Measurements from ENCODE around the gene OCIAD2.
A peak's percentile ranks its signal among the peaks of the same experiment; 100 is the strongest.
"Not testable (repeated sequence)": the region's sequence is repeated elsewhere in the genome, so short reads cannot be mapped to it uniquely, and the experiment has no call there.

The OCIAD2 gene, protein sequence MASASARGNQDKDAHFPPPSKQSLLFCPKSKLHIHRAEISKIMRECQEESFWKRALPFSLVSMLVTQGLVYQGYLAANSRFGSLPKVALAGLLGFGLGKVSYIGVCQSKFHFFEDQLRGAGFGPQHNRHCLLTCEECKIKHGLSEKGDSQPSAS

DNA sequence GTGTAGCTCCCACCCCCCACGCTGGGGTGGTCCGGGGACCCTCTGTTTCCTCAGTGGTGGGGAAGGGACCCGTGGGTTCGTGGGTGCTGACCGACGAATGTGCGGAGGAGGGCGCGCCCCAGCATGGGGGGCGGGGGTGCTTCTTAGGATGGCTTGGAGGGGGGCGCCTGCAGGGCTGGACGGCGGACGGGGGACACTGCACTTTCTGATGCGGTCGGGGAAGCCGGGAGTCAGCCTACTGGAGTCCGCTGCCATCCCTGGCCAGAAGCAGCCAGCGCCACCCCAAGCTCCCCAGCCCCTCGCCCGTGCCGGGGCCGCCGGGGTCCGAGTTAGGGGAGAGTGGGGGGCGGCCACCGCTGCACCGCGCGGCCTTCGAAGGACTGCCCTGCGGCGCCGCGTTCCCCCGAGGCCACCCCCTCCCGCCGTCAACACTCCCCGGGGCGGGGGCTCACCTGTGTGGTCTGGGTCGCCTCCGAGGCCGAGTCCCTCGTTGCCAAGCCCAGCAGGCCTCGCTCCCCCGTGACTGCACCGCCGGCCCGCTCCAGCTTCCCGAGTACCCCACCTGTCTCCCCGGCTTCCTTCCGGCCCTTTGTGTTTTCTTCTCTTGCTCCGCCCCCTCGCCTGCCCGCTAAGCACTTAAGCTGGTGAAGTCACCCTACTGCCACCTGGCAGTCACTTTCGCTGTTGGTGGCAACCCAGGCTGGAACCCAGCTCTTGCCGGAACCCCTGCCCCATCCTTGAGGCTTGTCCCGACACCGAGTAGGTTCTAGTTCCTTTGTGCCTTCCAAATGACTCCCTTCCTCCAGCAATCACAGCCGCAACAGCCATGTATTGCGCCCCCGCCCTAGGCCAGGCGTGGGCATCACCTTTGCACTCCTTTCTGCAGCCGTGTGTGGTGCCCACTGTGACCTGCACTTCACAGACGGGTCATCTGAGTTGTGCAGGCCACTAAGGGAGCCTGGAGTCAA lies at the start of gene OCIAD2:
Gene OCIAD2, minus strand, starts transcription at position 569 of the 968 bp plus-strand sequence. CDS start 2,225 bp downstream, outside the sequence.
- DNase-seq = peak; percentile 86

DNA sequence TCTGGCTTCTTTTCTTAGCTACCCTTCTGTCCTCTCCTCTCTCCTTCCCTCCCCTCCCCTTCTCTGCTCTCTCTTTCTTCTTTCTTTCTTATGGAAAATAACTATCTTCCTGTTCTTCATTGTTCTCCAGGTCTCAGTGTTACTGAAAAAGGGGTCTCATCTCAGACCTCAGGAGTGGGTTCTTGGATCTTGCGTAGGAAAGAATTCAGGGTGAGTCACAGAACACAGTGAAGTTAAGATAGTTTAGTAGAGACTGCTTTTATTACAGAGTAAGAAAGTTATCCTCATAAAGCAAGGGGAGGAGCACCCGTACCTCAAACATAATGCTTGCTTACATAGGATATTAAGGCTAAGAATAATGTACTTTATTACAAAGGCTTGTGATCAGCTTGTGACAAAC lies 47.7 kb upstream of the OCIAD2 start:
- DNase-seq = no peak

DNA sequence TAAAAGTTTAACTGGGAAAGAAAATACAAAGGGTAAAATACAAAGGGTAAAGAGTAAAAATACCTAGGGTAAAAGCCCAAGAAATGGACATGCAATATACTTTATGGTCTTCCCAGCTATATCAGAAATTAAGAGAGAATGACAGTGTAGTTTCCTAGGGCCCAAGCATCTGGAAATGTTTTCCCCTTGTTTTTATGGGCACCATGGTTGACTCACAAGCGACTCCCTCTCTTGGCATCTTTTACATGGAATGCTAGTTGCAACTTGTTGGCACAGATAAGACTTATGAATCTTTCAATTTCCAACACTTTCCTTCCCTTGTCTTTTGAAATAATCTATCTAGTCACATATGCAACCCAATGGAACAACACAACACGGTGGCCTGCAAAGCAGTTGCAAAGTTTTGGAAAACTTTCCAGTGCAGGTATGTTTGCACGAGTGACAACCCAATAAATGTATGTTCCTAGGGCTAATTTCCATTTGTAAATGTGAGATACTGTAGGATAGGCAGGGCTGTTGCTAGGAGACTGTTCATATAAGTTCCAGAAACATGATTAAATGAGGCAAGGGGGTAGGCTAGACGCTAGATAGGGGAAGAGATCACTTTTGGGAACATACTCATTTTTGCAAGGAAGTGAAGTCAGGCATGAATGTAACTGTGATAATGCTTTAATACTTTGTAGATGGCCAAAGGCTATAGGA lies 43.1 kb upstream of the OCIAD2 start:
- DNase-seq = no peak

DNA sequence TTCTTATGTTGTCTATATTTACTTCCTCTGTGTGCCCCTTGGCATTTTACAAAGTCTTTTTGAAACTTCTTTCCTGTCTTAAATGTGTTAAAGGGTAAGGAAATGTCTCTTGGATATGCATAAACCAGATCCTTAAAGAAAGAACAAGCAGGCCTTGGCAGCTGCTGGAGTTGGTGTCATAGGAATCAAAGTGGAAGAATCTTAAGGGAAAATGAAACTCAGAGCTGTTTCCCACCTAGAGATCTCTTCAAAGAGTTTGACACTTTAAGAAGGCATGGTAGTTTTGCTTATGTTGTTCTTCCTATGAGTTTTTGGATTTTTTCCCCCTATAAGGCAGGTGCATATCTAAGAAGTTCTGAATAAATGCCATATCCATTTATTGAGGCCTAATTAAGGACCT lies 42.5 kb upstream of the OCIAD2 start:
- no peak for DNase-seq

DNA sequence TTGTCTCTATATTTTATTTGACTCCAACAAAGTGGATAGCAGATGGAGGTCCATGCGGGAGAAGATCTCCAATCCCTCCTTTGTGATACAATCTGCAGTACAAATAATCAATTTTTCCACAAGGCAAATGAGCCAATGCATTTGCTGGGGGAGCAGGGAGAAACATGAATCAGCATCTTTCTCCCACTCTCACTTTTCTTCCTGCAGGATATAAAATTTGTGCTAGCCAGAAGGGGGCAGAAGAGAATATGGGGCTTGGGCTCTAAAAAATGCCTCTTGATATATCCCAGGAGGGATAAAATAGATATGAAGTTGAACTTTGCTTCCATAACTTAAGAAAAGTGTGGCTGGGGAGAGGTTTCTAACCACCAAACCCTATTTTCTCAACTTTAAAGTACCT lies 41.2 kb upstream of the OCIAD2 start:
- no peak for DNase-seq

DNA sequence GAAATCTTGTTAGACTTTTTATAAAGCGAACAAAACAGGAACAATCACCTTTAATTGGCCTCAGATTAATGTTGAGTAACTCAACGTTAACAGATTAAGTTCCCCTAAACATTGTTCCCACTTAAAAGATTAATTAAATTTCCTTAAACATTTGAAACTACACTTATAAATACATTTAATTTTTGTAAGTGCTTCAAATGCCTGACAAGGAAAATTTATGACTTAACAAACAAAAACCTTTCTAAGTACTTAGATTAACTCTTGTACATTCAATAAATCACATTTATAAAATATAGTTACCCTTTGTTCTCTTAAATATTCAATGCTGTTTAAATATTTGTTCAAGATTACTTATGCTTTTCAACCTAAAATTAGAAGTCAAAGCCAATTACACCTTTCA lies 39.4 kb upstream of the OCIAD2 start:
- DNase-seq = no peak

DNA sequence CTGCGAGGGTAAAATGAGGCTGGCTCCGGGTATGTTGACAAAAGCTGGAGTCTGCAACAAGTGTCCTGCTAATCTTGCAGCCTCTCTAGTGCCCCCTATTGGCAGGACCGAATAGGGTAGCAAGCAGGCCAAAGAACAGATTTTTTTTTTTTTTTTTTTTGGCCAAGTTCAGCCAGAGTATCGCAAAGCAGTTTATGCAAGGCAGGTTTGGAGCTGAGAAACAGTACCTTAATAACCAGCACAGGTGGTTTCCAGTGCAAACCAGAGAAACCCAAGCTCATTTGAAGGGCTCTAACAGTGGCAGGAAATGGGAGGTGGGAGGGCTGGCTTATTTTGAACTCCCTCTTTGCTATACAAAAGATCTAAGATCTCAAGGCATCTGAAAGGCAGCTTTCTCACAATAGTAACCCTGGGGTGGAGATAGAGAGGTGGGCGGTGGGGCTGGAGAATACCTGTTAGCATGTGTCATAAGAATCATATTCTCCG lies 38.2 kb upstream of the OCIAD2 start:
- peak; percentile 15 to 44 for DNase-seq

DNA sequence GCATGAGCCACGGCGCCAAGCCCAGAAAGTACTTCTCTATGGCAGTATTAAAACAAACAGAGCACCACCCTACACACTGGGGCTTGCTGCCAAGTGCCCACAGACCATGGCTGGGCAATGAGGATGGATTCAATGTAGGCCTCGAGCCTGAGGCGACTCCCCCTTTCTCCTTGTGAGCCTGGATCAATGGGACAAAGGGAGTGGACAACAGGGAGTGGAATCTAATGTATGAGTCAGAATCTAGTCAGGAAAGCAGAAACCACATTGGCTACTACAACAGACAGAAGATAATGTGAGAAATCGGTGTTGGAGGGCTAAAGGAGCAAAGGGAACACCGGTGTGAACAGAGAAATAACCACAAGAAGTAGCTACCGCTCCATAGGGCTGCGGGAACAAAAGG lies 37.7 kb upstream of the OCIAD2 start:
- no peak for DNase-seq

DNA sequence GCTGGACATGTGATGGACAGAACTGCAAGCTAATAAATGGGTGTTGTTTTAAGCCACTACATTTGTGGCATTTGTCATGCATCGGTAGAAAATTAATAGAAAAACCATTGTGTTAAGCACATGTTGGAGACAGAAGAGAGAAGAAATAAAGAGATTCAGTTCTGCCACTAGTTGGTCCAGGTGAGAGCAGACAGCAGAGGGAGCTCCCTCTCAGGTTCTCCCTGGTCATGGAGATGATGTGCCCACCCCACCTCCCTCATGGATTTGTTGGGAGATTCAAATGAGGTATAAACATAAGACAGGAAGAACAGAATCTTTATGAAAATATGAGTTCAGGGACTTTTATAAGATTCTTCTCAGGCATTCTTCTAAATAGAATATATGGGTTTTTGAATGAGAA lies 36.8 kb upstream of the OCIAD2 start:
- no peak for DNase-seq

DNA sequence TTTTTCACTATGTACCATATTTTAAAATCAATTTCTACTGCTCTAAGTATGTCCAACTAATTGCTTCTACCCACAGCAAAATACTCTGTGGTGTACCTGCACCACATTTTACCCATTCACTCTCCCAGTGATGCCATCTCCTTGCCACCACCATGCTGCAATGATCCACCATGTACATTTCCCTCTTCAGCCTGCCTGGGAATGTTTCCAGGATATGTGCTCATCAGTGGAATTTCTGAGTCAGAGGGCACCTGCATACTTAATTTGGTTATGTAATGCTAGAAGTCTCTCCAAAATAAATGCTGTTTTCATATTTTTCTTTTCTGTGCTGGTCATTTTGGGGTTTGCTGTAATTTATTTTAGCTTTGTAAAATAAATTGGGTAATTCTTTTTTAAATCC lies 33.2 kb upstream of the OCIAD2 start:
- no peak for DNase-seq

DNA sequence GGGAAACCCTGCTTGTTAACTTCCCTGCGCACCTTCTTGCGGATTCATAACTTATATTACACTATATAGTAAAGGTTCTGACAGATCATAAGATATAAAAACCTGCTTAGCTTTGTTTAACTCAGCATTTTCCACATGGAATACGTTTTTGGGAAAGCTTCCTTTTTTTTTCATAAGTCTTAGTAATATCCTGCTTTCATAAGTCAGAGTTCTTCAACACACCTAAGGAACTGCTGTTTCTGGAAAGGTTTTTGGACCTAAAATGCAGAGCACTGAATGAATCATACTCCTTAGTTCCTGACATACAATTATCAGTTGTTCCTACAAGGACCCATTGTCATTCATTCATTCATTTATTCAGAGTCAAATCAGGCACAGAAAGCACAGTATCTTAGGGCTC lies 32.3 kb upstream of the OCIAD2 start:
- DNase-seq = no peak

DNA sequence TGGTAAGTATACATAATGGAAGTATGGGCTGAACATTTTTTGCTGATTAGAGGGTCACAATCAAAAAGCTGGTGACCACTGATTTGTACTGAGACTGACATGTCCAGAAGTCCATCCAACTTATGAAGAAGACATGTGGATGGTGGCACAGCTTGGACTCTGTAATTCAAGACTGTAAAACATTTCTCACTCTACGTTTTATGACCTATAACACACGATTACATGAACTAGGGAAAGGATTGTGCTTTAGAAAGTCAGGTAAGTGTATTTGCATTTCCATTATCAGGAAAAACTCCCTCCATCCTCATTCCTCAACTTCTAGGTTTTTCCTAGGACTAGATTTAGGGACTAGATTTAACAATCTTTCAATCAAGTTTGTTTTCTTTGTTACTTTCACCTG lies 30.5 kb upstream of the OCIAD2 start:
- no peak for DNase-seq

DNA sequence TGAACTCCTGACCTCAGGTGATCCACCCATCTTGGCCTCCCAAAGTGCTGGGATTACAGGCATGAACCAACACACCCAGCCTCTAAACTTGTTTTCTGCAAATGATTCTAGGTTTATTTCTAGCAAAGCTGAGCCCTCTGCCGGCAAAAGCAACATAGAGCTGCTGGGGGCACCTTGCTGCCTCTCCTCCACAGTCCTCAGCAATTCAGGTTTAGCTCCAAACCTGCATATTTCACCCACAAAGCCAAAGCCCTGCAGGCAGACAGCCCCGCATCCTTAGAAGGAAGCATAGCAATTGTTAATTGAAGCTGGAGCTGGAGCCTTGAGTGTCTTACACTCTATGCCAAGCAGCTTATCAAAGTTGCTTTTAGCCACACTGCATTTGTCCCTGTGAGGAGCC lies 24.9 kb upstream of the OCIAD2 start:
- DNase-seq = no peak

DNA sequence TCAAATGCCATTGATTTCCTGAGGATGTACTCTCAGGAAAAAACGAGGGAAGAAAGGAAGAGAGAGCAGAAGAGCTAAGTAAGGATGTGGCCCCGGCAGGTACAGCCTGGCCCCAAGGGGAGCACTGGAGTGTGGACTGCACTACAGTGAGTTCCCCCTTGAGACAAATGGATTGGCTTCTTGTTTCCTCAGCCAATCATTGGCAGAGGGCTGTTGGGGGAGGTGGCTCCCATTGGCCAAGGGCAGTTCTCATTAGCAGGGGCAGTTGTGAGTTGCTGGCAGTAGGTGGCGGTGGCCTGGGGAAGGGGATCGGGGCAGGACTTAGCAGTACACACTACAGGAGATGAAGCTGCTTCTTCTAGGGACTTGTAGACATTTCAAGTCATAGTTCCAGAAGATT lies 24.1 kb upstream of the OCIAD2 start:
- no peak for DNase-seq

DNA sequence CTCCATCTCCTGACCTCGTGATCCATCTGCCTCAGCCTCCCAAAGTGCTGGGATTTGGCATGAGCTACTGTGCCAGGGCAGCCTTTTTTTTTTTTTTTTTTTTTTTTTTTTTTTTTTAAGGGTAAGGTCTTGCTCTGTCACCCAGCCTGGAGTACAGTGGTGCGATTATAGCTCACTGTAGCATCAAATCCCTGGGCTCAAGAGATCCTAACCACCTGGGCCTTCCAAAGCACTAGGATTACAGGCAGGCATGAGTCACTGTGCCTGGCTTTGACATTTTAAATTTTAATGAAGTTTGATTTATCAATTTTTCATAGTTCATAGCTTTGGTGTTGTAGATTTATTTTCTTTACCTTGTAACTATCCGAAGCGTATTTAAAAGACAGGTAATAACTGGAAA lies 17.8 kb upstream of the OCIAD2 start:
- no peak for DNase-seq

DNA sequence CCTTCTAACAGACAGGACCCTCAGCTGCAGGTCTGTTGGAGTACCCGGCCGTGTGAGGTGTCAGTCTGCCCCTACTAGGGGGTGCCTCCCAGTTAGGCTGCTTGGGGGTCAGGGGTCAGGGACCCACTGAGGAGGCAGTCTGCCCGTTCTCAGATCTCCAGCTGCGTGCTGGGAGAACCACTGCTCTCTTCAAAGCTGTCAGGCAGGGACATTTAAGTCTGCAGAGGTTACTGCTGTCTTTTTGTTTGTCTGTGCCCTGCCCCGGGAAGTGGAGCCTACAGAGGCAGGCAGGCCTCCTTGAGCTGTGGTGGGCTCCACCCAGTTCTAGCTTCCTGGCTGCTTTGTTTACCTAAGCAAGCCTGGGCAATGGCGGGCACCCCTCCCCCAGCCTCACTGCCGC lies 16.5 kb upstream of the OCIAD2 start:
- not testable (repeated sequence) for DNase-seq

DNA sequence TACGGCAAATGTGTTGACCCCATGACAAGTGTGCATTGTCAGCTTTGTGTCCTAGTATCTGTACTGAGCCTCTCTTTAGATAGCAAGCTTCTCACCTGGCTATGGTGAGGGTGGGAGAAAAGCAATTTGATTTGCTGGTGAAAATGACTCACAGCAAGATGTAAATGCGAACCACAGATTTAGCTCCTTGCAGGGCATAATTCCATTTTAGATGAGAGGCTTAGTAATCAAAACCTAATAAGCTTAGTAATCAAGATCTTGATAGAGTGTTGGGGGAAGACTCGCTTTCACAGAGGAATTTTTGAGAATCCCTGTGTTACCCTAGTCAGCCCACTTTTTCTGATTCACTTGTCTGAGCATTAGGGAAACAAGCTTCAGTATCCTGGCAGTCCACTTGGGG lies 7.7 kb upstream of the OCIAD2 start:
- DNase-seq = no peak

DNA sequence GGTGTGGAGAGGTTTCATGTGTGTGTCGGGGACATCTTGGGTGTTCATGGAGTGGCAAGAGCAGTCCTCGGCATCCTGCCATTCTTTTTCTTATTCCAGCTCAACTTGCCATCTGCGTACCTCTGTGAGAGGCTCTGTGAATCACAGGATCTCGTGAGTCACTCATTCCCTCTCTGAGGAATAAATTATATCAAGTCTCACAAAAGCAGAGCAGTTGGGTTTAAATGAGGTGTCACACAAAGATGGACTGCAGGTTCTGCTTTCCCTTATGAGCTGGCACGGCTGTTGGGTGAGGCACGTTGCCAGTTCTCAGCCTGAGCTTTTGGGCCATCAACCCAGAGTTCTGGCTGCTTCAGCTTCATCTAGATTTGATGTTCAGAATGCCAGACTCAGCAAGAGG lies 6.8 kb upstream of the OCIAD2 start:
- no peak for DNase-seq

DNA sequence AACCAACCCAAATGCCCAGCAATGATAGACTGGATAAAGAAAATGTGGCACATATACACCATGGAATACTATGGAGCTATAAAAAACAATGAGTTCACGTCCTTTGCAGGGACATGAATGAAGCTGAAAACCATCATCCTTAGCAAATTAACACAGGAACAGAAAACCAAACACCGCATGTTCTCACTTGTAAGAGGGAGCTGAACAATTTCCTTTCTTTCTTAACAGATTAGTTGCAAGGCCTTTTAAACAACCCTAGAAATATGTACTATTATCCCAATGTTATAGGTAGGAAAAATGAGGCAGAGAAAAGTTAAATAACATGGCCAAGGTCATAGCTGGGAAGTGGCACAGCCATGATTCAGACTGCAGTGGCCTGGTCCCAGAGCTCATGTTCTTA lies 5.8 kb upstream of the OCIAD2 start:
- no peak for DNase-seq

DNA sequence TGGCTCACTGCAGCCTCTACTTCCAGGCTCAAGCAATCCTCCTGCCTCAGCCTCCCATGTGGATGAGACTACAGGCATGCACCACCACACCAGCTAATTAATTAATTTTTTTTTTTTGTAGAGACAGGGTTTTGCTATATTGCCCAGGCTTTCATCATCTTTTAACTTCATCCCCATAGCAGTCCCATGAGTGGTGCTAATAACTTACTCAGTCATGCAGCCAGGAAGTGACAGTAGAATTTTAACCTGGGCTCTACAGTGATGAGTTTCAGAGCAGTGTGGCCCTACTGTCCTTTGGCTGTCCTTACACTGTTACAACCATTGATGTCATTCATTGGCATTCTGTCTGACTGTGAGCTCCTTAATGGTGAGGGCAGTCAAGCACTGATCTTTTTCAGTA lies 3.9 kb upstream of the OCIAD2 start:
- no peak for DNase-seq

DNA sequence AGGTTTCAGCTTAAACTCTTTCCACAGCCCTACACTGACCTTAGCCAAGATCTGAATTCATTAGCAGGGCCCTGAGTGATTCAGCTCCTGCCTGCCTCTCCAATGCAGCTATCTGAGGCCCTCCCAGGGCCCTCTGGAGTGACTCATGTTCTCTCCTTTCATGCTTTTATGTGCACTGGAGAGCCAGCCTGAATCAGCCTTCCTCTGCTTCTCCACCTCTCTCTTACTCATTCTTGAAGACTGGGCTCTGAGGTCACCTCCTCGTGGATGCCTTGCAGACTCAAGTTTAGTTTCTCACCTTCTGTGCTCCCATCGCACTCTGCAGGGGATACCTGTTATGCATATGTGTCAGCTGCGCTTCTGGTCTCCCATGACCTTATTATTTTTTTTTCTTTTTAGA lies 3.1 kb upstream of the OCIAD2 start:
- DNase-seq = no peak

DNA sequence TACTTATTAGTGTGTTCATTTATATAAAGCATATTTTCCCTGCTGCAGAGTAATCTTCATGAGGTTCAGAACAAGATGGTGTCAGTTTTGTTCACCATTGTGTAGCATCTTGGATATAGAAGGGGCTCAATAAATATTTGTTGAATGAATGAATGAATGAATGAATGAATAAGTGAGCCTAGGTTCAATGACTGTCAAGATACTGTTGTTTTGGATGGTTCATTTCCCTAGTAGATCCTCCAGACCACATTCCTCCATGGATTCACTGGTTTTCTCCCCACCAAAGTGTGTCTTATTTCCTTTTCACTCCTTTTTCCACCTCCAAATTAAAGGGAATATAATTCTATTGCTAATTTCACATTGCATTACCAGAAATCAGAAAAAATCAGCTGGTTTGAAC lies 2.1 kb upstream of the OCIAD2 start:
- no peak for DNase-seq

DNA sequence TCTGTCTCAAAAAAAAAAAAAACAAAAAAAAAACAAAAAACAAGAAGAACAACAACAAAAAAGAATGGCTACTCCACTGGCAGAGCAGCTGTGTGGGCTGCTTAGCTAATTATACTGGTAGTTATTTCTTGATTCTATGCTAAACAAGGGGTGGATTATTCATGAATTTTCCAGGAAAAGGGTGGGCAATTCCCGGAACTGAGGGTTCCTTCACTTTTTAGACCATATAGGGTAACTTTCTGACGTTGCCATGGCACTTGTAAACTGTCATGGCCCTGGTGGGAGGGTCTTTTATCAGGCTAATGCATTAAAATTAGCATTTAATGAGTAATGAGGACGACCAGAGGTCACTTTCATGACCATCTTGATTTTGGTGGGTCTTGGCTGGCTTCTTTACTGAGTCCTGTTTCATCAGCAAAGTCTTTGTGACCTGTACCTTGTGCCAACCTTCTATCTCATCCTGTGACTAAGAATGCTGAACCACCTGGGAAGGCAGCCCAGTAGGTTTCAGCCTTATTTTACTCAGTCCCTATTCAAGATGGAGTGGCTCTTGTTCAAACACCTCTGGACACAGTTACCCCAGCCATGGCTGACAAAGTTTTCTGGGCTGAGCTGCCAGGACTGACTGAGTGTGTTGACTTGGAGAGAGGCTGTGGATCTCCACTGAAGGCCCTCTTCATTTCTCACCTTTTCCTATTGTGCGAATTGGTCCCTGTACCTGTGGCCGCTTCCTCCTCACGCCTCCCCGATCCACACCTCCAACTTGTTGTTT lies 1.3 kb upstream of the OCIAD2 start:
- DNase-seq = no peak
